Natural killer cell (primary cell): Measurements from ENCODE around the gene NRM. TPM values are rescaled to one million over a fixed set of nuclear protein-coding genes. Genes with fewer than 3 reads are reported as not detected.

ENCODE experiments used
- total RNA-seq, 4 donors: library from RNA; stranded (reverse); fragments of 120-200 nt in 1 of 4; gene quantifications; one replicate each; pipeline versions ENCODE4 v1.2.3 to v1.2.4, GENCODE V29; 2013 to 2022

NRM gene
- total RNA-seq, 3 donors from 2014 or later (not counting 1 experiment from before 2014, with no cell fraction given) = 7.4 to 8.9 (median 8.7) TPM

Other genes with a start within 250 kb of the NRM start
- 1,000 to 10,000 TPM; 1,807 to 2,048 (median 1,904) TPM for gene HLA-E, start 201.5 kb downstream of the NRM start, total RNA-seq
- gene GNL1, start 134.5 kb downstream of the NRM start, total RNA-seq = 100 to 1,000 TPM; 137 to 208 (median 187) TPM
- gene PRR3, start 133.7 kb downstream of the NRM start, total RNA-seq = 10 to 100 TPM in 2 of 3 donors, 1 to 10 TPM in 1; 9.5 to 14.8 (median 13.9) TPM
- 100 to 1,000 TPM in 2 of 3 donors, 10 to 100 TPM in 1; 91.4 to 138 (median 138) TPM for gene ABCF1, start 119.5 kb downstream of the NRM start, total RNA-seq
- gene PPP1R10, start 73.7 kb downstream of the NRM start, total RNA-seq = 100 to 1,000 TPM; 151 to 222 (median 174) TPM
- gene MRPS18B, start 73.1 kb downstream of the NRM start, total RNA-seq = 10 to 100 TPM; 14.2 to 19.9 (median 16.6) TPM
- 10 to 100 TPM in 1 of 3 donors, 1 to 10 TPM in 2; 8.1 to 10.8 (median 8.9) TPM for gene ATAT1, start 64.1 kb downstream of the NRM start, total RNA-seq
- gene C6orf136, start 43.9 kb downstream of the NRM start, total RNA-seq = 10 to 100 TPM; 39.4 to 51.4 (median 50.9) TPM
- gene DHX16, start 18.0 kb downstream of the NRM start, total RNA-seq = 10 to 100 TPM; 27.3 to 35.7 (median 27.7) TPM
- gene PPP1R18, start 4.3 kb downstream of the NRM start, total RNA-seq = 100 to 1,000 TPM; 183 to 260 (median 219) TPM
- gene MDC1, start 26.3 kb upstream of the NRM start, total RNA-seq = 10 to 100 TPM; 61.2 to 77.0 (median 64.5) TPM
- 100 to 1,000 TPM; 121 to 168 (median 127) TPM for gene TUBB, start 29.4 kb upstream of the NRM start, total RNA-seq
- gene FLOT1, start 51.7 kb upstream of the NRM start, total RNA-seq = 100 to 1,000 TPM in 1 of 3 donors, 10 to 100 TPM in 2; 73.1 to 113 (median 94.2) TPM
- gene IER3, start 53.6 kb upstream of the NRM start, total RNA-seq = 100 to 1,000 TPM in 1 of 3 donors, 10 to 100 TPM in 2; 39.7 to 105 (median 66.5) TPM
- gene DDR1, start 193.5 kb upstream of the NRM start, total RNA-seq = 1 to 10 TPM; 2.6 to 7.4 (median 5.2) TPM
- gene GTF2H4, start 217.2 kb upstream of the NRM start, total RNA-seq = 10 to 100 TPM; 13.5 to 17.9 (median 15.7) TPM
- gene VARS2, start 223.3 kb upstream of the NRM start, total RNA-seq = 10 to 100 TPM; 16.9 to 36.7 (median 24.5) TPM
- gene SFTA2, start 241.2 kb upstream of the NRM start, total RNA-seq = not detected
- not detected for gene MUCL3, start 250.0 kb upstream of the NRM start, total RNA-seq